HepG2 (cell line): Measurements from ENCODE around the gene DHX30. TPM values are rescaled to one million over a fixed set of nuclear protein-coding genes. Genes with fewer than 3 reads are reported as not detected.
A peak's percentile ranks its signal among the peaks of the same experiment; 100 is the strongest.

Experiments used
- AKAP8 ChIP-seq: sonication (generic); formaldehyde crosslinking; IDR thresholded peaks from 2 replicates; pipeline ENCODE4 v1.5.1; 2020; ENCODE audit warnings: mild to moderate bottlenecking, missing genetic modification reagents
- BCL6 ChIP-seq: IDR thresholded peaks from 2 replicates; pipeline ENCODE4 v1.6.1; 2016; ENCODE audit warnings: missing genetic modification reagents, missing compliant biosample characterization
- CCDC6 ChIP-seq: sonication (generic); formaldehyde crosslinking; IDR thresholded peaks from 2 replicates; pipeline ENCODE4 v1.8.1; 2022; ENCODE audit warnings: mild to moderate bottlenecking, missing genetic modification reagents, moderate library complexity
- CEBPB ChIP-seq: IDR thresholded peaks from 2 replicates; pipeline ENCODE4 v1.6.1; 2011; ENCODE audit warnings: low read depth, low read length, improper control_type of control experiment, borderline replicate concordance
- GATAD1 ChIP-seq: IDR thresholded peaks from 2 replicates; pipeline ENCODE4 v1.6.1; 2016; ENCODE audit warnings: missing genetic modification reagents, missing compliant biosample characterization
- HDAC1 ChIP-seq: sonication (generic); formaldehyde crosslinking; IDR thresholded peaks from 2 replicates; pipeline ENCODE4 v1.5.1; 2020; ENCODE audit warnings: mild to moderate bottlenecking, missing genetic modification reagents
- HDAC2 ChIP-seq: sonication (generic); formaldehyde crosslinking; IDR thresholded peaks from 2 replicates; pipeline ENCODE4 v1.4.0; 2020; ENCODE audit warnings: missing genetic modification reagents
- HNF4A ChIP-seq: sonication (generic); formaldehyde crosslinking; IDR thresholded peaks from 2 replicates; pipeline ENCODE4 v1.4.0; 2020; ENCODE audit warnings: missing genetic modification reagents
- HNRNPL ChIP-seq: fragments of 200-400 bp; formaldehyde crosslinking; IDR thresholded peaks from 2 replicates; pipeline ENCODE4 v1.6.1; 2017; ENCODE audit warnings: mild to moderate bottlenecking, low read depth, low read length
- KLF6 ChIP-seq: IDR thresholded peaks from 2 replicates; pipeline ENCODE4 v1.8.0; 2016; ENCODE audit warnings: missing biosample characterization, missing genetic modification reagents
- SALL1 ChIP-seq: sonication (generic); formaldehyde crosslinking; IDR thresholded peaks from 2 replicates; pipeline ENCODE4 v1.8.0; 2022; ENCODE audit warnings: mild to moderate bottlenecking, missing genetic modification reagents
- SOX5 ChIP-seq: IDR thresholded peaks from 2 replicates; pipeline ENCODE4 v1.6.1; 2016; ENCODE audit warnings: borderline replicate concordance
- SRSF4 ChIP-seq: fragments of 200-400 bp; formaldehyde crosslinking; IDR thresholded peaks from one replicate; pipeline ENCODE4 v1.6.1; 2018; ENCODE audit warnings: mild to moderate bottlenecking, low read depth, low read length, moderate library complexity; ENCODE audit not compliant: poor library complexity, severe bottlenecking
- TOE1 ChIP-seq: sonication (generic); formaldehyde crosslinking; IDR thresholded peaks from 2 replicates; pipeline ENCODE4 v1.4.0; 2020; ENCODE audit warnings: mild to moderate bottlenecking, missing genetic modification reagents
- ZFP36 ChIP-seq: fragments of 150-350 bp; IDR thresholded peaks from 2 replicates; pipeline ENCODE4 v1.6.1; 2018; ENCODE audit warnings: borderline replicate concordance, low read length, low read depth; ENCODE audit not compliant: partially characterized antibody
- ZFY ChIP-seq: sonication (generic); formaldehyde crosslinking; IDR thresholded peaks from 2 replicates; pipeline ENCODE4 v1.4.0; 2020; ENCODE audit warnings: missing genetic modification reagents
- ZNF224 ChIP-seq: sonication (generic); formaldehyde crosslinking; IDR thresholded peaks from 2 replicates; pipeline ENCODE4 v1.5.0; 2020; ENCODE audit warnings: mild to moderate bottlenecking, missing genetic modification reagents
- ZNF543 ChIP-seq: sonication (generic); formaldehyde crosslinking; IDR thresholded peaks from 2 replicates; pipeline ENCODE4 v1.4.0; 2020; ENCODE audit warnings: mild to moderate bottlenecking, missing genetic modification reagents
- ZNF773 ChIP-seq: sonication (generic); formaldehyde crosslinking; IDR thresholded peaks from 2 replicates; pipeline ENCODE4 v1.4.0; 2020; ENCODE audit warnings: missing genetic modification reagents, borderline replicate concordance
- ZSCAN12 ChIP-seq: sonication (generic); formaldehyde crosslinking; IDR thresholded peaks from 2 replicates; pipeline ENCODE4 v1.9.0; 2021; ENCODE audit warnings: mild to moderate bottlenecking, missing genetic modification reagents
- polyA plus RNA-seq, 8 experiments: library from polyadenylated mRNA; depleted of rRNA in 3 of 8; stranded (reverse) in 7 of 8; unstranded in 1 of 8; fragments of >200 nt; fragmentation: Illumina TruSeq in 4 of 8; extraction: Trizol in 4 of 8; gene quantifications; 2 replicates each; pipeline versions ENCODE4 v1.2.1 to v1.2.3, GENCODE V29; 2011 to 2016; ENCODE audit warnings: low read depth in 4 of 8, missing spikeins in 1 of 8, mixed read lengths in 1 of 8; ENCODE audit not compliant: insufficient read depth in 1 of 8
- total RNA-seq, 5 experiments: library from RNA; depleted of rRNA; stranded (reverse); fragments of >200 nt; fragmentation: Illumina TruSeq; extraction: Trizol; gene quantifications; 2 replicates each; pipeline ENCODE4 v1.2.3, GENCODE V29; 2016; ENCODE audit warnings: low read depth in 1 of 5
- TF ChIP-seq, protein P1 (sequence below): sonication (generic); formaldehyde crosslinking; IDR thresholded peaks from 2 replicates; pipeline ENCODE4 v1.5.0; 2020; ENCODE audit warnings: missing genetic modification reagents
- TF ChIP-seq, protein P2 (sequence below): sonication (generic); formaldehyde crosslinking; IDR thresholded peaks from 2 replicates; pipeline ENCODE4 v1.4.0; 2020; ENCODE audit warnings: mild to moderate bottlenecking, missing genetic modification reagents
- TF ChIP-seq, protein P3 (sequence below): sonication (generic); formaldehyde crosslinking; IDR thresholded peaks from 2 replicates; pipeline ENCODE4 v1.8.0; 2022; ENCODE audit warnings: missing genetic modification reagents, low read depth, mild to moderate bottlenecking, borderline replicate concordance
- TF ChIP-seq, protein P4 (sequence below): sonication (generic); formaldehyde crosslinking; IDR thresholded peaks from 2 replicates; pipeline ENCODE4 v1.4.0; 2020; ENCODE audit warnings: missing genetic modification reagents, borderline replicate concordance

The DHX30 gene
- total and polyA plus RNA-seq, 2 of the 13 experiments (the other 11 are each of a cell fraction or from before 2014, with no cell fraction given) = 30.6 to 59.4 TPM

DNA sequence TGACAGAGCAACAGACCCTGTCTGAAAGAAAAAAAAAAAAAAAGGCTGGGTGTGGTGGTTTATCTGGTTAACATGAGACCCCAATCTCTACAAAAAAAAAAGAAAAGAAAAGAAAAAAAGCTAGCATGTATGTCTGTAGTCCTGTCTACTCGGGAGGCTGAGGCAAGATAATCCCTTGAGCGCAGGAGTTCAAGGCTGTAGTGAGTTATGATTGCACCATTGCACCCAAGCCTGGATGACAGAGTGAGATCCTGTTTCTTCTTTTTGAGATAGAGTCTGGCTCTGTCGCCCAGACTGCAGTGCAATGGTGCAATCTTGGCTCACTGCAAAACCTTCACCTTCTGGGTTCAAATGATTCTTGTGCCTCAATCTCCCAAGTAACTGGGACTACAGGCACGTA, 8.4 kb upstream of the DHX30 start (continued):
- TF ChIP-seq ZFP36 (no peak), HNRNPL (no peak), CEBPB (peak; percentile 93), ZNF773 (CRISPR knock-in tag) (no peak), ZSCAN12 (CRISPR knock-in tag) (no peak), HNF4A (CRISPR knock-in tag) (peak; percentile 86), GATAD1 (CRISPR knock-in tag) (no peak), SOX5 (CRISPR knock-in tag) (0 out of 2 replicates have a peak, but pooled peaks have one; percentile 32), BCL6 (CRISPR knock-in tag) (peak; percentile 59), TOE1 (CRISPR knock-in tag) (no peak), KLF6 (no peak), SRSF4 (no peak), AKAP8 (CRISPR knock-in tag) (no peak), HDAC2 (CRISPR knock-in tag) (peak; percentile 75), HDAC1 (CRISPR knock-in tag) (0 out of 2 replicates have a peak, but pooled peaks have one; percentile 35), ZNF224 (CRISPR knock-in tag) (no peak), ZNF543 (CRISPR knock-in tag) (no peak), ZFY (CRISPR knock-in tag) (no peak), CCDC6 (CRISPR knock-in tag) (no peak), SALL1 (CRISPR knock-in tag) (peak; percentile 78)
- TF ChIP-seq, protein P1, sequence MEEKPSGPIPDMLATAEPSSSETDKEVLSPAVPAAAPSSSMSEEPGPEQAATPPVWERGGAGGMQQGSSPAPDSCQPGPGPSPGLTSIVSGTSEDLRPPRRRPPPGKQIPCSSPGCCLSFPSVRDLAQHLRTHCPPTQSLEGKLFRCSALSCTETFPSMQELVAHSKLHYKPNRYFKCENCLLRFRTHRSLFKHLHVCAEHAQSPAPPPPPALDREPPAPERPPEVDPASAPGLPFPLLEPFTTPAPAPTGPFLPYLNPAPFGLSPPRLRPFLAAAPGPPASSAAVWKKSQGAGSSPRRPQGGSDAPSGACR (CRISPR knock-in tag) = no peak
- TF ChIP-seq, protein P2, sequence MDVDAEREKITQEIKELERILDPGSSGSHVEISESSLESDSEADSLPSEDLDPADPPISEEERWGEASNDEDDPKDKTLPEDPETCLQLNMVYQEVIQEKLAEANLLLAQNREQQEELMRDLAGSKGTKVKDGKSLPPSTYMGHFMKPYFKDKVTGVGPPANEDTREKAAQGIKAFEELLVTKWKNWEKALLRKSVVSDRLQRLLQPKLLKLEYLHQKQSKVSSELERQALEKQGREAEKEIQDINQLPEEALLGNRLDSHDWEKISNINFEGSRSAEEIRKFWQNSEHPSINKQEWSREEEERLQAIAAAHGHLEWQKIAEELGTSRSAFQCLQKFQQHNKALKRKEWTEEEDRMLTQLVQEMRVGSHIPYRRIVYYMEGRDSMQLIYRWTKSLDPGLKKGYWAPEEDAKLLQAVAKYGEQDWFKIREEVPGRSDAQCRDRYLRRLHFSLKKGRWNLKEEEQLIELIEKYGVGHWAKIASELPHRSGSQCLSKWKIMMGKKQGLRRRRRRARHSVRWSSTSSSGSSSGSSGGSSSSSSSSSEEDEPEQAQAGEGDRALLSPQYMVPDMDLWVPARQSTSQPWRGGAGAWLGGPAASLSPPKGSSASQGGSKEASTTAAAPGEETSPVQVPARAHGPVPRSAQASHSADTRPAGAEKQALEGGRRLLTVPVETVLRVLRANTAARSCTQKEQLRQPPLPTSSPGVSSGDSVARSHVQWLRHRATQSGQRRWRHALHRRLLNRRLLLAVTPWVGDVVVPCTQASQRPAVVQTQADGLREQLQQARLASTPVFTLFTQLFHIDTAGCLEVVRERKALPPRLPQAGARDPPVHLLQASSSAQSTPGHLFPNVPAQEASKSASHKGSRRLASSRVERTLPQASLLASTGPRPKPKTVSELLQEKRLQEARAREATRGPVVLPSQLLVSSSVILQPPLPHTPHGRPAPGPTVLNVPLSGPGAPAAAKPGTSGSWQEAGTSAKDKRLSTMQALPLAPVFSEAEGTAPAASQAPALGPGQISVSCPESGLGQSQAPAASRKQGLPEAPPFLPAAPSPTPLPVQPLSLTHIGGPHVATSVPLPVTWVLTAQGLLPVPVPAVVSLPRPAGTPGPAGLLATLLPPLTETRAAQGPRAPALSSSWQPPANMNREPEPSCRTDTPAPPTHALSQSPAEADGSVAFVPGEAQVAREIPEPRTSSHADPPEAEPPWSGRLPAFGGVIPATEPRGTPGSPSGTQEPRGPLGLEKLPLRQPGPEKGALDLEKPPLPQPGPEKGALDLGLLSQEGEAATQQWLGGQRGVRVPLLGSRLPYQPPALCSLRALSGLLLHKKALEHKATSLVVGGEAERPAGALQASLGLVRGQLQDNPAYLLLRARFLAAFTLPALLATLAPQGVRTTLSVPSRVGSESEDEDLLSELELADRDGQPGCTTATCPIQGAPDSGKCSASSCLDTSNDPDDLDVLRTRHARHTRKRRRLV (CRISPR knock-in tag) = no peak
- TF ChIP-seq, protein P3, sequence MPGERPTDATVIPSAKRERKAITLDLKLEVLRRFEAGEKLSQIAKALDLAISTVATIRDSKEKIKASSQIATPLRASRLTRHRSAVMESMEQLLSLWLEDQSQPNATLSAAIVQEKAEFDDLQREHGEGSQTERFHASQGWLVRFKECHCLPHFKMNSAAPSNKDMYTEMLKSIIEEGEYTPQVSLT (CRISPR knock-in tag) = no peak
- TF ChIP-seq, protein P4, sequence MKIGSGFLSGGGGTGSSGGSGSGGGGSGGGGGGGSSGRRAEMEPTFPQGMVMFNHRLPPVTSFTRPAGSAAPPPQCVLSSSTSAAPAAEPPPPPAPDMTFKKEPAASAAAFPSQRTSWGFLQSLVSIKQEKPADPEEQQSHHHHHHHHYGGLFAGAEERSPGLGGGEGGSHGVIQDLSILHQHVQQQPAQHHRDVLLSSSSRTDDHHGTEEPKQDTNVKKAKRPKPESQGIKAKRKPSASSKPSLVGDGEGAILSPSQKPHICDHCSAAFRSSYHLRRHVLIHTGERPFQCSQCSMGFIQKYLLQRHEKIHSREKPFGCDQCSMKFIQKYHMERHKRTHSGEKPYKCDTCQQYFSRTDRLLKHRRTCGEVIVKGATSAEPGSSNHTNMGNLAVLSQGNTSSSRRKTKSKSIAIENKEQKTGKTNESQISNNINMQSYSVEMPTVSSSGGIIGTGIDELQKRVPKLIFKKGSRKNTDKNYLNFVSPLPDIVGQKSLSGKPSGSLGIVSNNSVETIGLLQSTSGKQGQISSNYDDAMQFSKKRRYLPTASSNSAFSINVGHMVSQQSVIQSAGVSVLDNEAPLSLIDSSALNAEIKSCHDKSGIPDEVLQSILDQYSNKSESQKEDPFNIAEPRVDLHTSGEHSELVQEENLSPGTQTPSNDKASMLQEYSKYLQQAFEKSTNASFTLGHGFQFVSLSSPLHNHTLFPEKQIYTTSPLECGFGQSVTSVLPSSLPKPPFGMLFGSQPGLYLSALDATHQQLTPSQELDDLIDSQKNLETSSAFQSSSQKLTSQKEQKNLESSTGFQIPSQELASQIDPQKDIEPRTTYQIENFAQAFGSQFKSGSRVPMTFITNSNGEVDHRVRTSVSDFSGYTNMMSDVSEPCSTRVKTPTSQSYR (CRISPR knock-in tag) = no peak
